Endodermal cell (in vitro differentiated cells): ENCODE data around the gene C4orf17. TPM values are rescaled to one million over a fixed set of nuclear protein-coding genes. Genes with fewer than 3 reads are reported as not detected.

Experiments
- DNase-seq: peaks from one replicate; pipeline ENCODE4 v3.0.0-alpha.2; 2017
- H3K27ac ChIP-seq: 2 replicates; pipeline ENCODE4 v1.5.1; 2013; ENCODE audit warnings: mild to moderate bottlenecking, low read depth, low read length, moderate library complexity
- H3K27me3 ChIP-seq: 2 replicates; pipeline ENCODE4 v1.6.1; 2013; ENCODE audit warnings: mild to moderate bottlenecking, low read length, moderate library complexity; ENCODE audit not compliant: insufficient read depth, control insufficient read depth, poor library complexity, severe bottlenecking
- H3K36me3 ChIP-seq: 2 replicates; pipeline ENCODE4 v1.7.0; 2013; ENCODE audit warnings: mild to moderate bottlenecking, low read length, moderate library complexity; ENCODE audit not compliant: control insufficient read depth, insufficient read depth
- H3K4me1 ChIP-seq: one replicate; pipeline ENCODE4 v1.7.0; 2013; ENCODE audit warnings: low read length; ENCODE audit not compliant: control insufficient read depth, insufficient read depth
- H3K4me3 ChIP-seq: 2 replicates; pipeline ENCODE4 v1.5.1; 2013; ENCODE audit warnings: mild to moderate bottlenecking, low read length, moderate library complexity
- H3K9ac ChIP-seq: 2 replicates; pipeline ENCODE4 v1.6.1; 2013; ENCODE audit warnings: mild to moderate bottlenecking, low read length, moderate library complexity; ENCODE audit not compliant: poor library complexity, severe bottlenecking; ENCODE audit errors: extremely low read depth
- H3K9me3 ChIP-seq: 2 replicates; pipeline ENCODE4 v1.6.1; 2013; ENCODE audit warnings: mild to moderate bottlenecking, low read length, moderate library complexity; ENCODE audit not compliant: control insufficient read depth
- H3K27ac Mint-ChIP-seq: 2 replicates; pipeline ENCODE4 v1.8.0; 2020; ENCODE audit warnings: mixed read lengths
- H3K27me3 Mint-ChIP-seq: 2 replicates; pipeline ENCODE4 v1.8.0; 2021; ENCODE audit warnings: mild to moderate bottlenecking, mixed read lengths; ENCODE audit not compliant: insufficient read depth
- H3K36me3 Mint-ChIP-seq: 2 replicates; pipeline ENCODE4 v1.8.0; 2020; ENCODE audit warnings: low read depth, mixed read lengths
- H3K4me1 Mint-ChIP-seq: 2 replicates; pipeline ENCODE4 v1.8.0; 2020; ENCODE audit warnings: mixed read lengths
- H3K4me3 Mint-ChIP-seq: 2 replicates; pipeline ENCODE4 v1.8.0; 2020; ENCODE audit warnings: mild to moderate bottlenecking, moderate library complexity, mixed read lengths
- H3K9me3 Mint-ChIP-seq: 2 replicates; pipeline ENCODE4 v1.8.0; 2020; ENCODE audit warnings: mild to moderate bottlenecking, mixed read lengths
- CTCF ChIP-seq: fragments of 200-600 bp; sonication (generic); conservative IDR thresholded peaks from 2 replicates; pipeline ENCODE4 v1.5.0; 2021; ENCODE audit warnings: antibody characterized with exemption, mild to moderate bottlenecking
- WGBS, 2 experiments: methylation state at CpG; one replicate each; pipeline versions ENCODE4 v1.1.5 to v1.1.7; 2013; ENCODE audit warnings: missing lambda C conversion rate in 2 of 2, mixed read lengths in 1 of 2; ENCODE audit not compliant: insufficient coverage in 1 of 2, insufficient read length in 1 of 2; 5-methylcytosine and 5-hydroxymethylcytosine counted together
- total RNA-seq, 2 donors: library from RNA; stranded (reverse); fragmentation: NEBNext Ultra II Directional in 1 of 2; extraction: Animal tissue kit (Norgen Biotek cat#: 25700) in 1 of 2; gene quantifications; 2 replicates in 1 of 2; 3 replicates in 1 of 2; pipeline ENCODE4 v1.2.1, GENCODE V29; 2021

C4orf17 gene
- total RNA-seq, 2 donors from 2014 or later = not detected

GRCh38 chr4:99471349-99471748 is 39.5 kb upstream of the C4orf17 start:
- DNase-seq = no peak
- H3K27me3 Mint-ChIP-seq = no peaks in the 10 kb centered on the region

GRCh38 chr4:99471896-99472295 is 38.9 kb upstream of the C4orf17 start:
- no peak overlapping the region for H3K4me3 ChIP-seq
- H3K27ac ChIP-seq = no peak overlapping the region
- WGBS, 2 experiments = 88% methylated on average over 1 of the region's 1 CpG; no CpG with 5 or more reads in 1 of the 2 experiments
- H3K9me3 ChIP-seq = no peaks in the 10 kb centered on the region
- no peaks in the 10 kb centered on the region for H3K27me3 ChIP-seq
- DNase-seq = no peak
- H3K36me3 ChIP-seq = no peaks in the 10 kb centered on the region
- no peak overlapping the region for H3K27ac Mint-ChIP-seq
- no peak overlapping the region for H3K9ac ChIP-seq
- H3K36me3 Mint-ChIP-seq = no peaks in the 10 kb centered on the region
- no peak overlapping the region for H3K4me3 Mint-ChIP-seq
- H3K4me1 Mint-ChIP-seq = no peaks in the 10 kb centered on the region
- H3K9me3 Mint-ChIP-seq = no peaks in the 10 kb centered on the region
- TF ChIP-seq CTCF = no peak
- H3K27me3 Mint-ChIP-seq = no peaks in the 10 kb centered on the region
- H3K4me1 ChIP-seq = no peaks in the 10 kb centered on the region

More at GRCh38 chr4:99471349-99471748, 39.5 kb upstream of the C4orf17 start:
- Mint-ChIP-seq H3K36me3 (no peaks in the 10 kb centered on the region), H3K4me1 (no peaks in the 10 kb centered on the region), H3K9me3 (no peaks in the 10 kb centered on the region), H3K27ac (no peak overlapping the region), H3K4me3 (no peak overlapping the region)
- Histone ChIP-seq H3K9me3 (no peaks in the 10 kb centered on the region), H3K4me1 (no peaks in the 10 kb centered on the region), H3K27ac (no peak overlapping the region), H3K36me3 (no peaks in the 10 kb centered on the region), H3K27me3 (no peaks in the 10 kb centered on the region), H3K9ac (no peak overlapping the region), H3K4me3 (no peak overlapping the region)
- peak; percentile 55 for TF ChIP-seq CTCF

- no peak for TF ChIP-seq CTCF
- no peak for DNase-seq
- Mint-ChIP-seq H3K27me3 (no peaks in the 10 kb centered on the region), H3K36me3 (no peaks in the 10 kb centered on the region), H3K4me1 (no peaks in the 10 kb centered on the region), H3K27ac (no peak overlapping the region), H3K4me3 (no peak overlapping the region), H3K9me3 (no peaks in the 10 kb centered on the region)
- Histone ChIP-seq H3K27me3 (no peaks in the 10 kb centered on the region), H3K4me3 (no peak overlapping the region), H3K9me3 (no peaks in the 10 kb centered on the region), H3K36me3 (no peaks in the 10 kb centered on the region), H3K9ac (no peak overlapping the region), H3K4me1 (no peaks in the 10 kb centered on the region), H3K27ac (no peak overlapping the region)
- 94% methylated on average over 1 of the region's 1 CpG; no CpG with 5 or more reads in 1 of the 2 experiments for WGBS, 2 experiments
These were observed 37.7 kb upstream of the C4orf17 start for GRCh38 chr4:99473131-99473530.
